HG02973 (cell line): ENCODE measurements around the gene GRAPL.
"Not testable (repeated sequence)": the region's sequence is repeated elsewhere in the genome, so short reads cannot be mapped to it uniquely, and the experiment has no call there.

Experiments
- ATAC-seq: cut with Tn5 transposase; IDR thresholded peaks from one replicate; pipeline ENCODE4 v1.9.1; 2021; ENCODE audit warnings: moderate library complexity; ENCODE audit not compliant: unreplicated experiment

Gene GRAPL

DNA sequence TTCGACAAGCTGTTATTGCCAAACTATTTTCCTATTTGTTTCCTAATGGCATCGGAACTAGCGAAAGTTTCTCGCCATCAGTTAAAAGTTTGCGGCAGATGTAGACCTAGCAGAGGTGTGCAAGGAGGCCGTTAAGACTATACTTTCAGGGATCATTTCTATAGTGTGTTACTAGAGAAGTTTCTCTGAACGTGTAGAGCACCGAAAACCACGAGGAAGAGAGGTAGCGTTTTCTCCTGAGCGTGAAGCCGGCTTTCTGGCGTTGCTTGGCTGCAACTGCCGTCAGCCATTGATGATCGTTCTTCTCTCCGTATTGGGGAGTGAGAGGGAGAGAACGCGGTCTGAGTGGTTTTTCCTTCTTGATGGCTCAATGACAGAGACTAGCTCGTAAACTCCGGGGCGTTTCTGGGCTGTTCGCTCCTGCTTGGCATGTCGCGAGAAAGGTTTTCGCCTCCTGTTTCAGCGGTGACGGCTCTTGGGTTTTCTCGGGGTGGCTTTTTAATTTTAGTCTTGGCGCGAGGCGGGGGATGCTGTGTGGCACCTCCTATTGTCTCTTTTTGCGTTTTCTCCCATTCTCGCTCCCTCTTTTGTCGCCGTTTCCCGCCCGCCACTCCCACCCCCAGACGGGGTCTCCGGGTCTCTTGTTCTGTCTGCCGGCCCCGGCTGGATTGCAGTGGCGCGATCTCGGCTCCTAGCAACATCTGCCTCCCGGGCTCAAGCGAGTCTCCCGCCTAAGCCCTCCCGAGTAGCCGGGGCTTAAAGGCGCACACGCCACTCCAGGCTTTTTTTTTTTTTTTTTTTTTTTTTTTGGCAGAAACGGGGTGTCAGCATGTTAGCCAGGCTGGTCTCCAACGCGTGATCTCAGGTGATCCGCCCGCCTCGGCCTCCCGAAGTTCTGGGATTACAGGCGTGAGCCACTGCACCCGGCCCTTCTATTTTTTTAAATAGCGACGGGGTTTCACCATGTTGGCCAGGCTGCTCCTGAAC, 60.8 kb downstream of the GRAPL start:
- ATAC-seq = peak; percentile 34

- ATAC-seq = peak; percentile 67
Measured at GRCh38 chr17:19188870-19189708, 61.7 kb downstream of the GRAPL start.

GRCh38 chr17:19189781-19190405, 62.5 kb downstream of the GRAPL start:
- not testable (repeated sequence) for ATAC-seq

- ATAC-seq = peak; percentile 65
Measured at GRCh38 chr17:19196382-19197204, 69.2 kb downstream of the GRAPL start.

- not testable (repeated sequence) for ATAC-seq
Measured at GRCh38 chr17:19202448-19202847, 75.1 kb downstream of the GRAPL start.

DNA sequence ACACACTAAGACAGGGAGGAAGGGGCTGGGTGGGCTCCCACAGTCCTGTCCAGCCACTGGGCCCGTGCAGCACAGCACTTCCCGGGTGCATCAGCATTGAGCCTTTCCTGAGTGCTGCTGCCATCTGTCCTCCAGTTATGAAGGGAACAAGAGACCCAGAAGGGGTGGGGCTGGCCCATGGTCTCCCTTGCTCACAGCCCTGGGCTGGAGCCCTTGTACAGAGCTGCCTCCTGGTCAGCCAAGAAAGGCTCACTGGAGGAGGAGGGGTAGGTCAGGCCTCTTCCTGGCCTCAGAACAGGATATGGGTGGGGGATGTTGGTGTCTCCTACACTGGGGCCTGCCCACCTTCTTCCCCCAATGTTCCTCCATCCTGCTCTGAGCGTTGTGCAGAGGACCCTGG, 76.0 kb downstream of the GRAPL start:
- not testable (repeated sequence) for ATAC-seq
